Measurements from ENCODE around the gene MDP1. TPM values are rescaled to one million over a fixed set of nuclear protein-coding genes. Genes with fewer than 3 reads are reported as not detected.
A peak's percentile ranks its signal among the peaks of the same experiment; 100 is the strongest.

The MDP1 gene
- total RNA-seq, 1 donor from 2014 or later: 18.4 TPM

DNA sequence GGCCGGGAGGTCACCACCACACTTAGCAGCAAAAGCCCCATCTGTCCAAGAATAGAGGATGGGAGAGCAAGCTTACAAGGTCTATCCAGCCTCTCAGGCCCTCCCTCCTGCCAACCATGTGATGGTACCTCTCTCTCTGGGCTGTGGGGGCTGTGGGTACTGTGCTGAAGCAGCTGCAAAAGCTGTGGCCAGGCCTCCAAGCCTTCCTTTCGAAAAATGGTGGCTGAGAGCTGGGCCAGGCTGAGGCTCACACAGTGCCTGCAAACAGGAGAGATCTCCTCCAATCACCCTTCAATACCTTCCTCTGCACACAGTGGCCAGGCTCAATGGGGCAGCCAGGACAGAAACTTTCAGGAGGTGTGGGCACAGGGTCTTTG lies 28.3 kb downstream of the MDP1 start:
- no peak for DNase-seq (ENCODE audit: low spot score in 2 of 2, unreplicated experiment in 2 of 2)
- Mint-ChIP-seq H3K4me1 (peaks cover 17% of the 10 kb centered on the region), H3K4me3 (peak overlapping the region; percentile 87), H3K36me3 (peaks cover 18% of the 10 kb centered on the region), H3K9me3 (no peaks in the 10 kb centered on the region), H3K27ac (peak overlapping the region; percentile 93), H3K27me3 (ENCODE audit: low read depth) (no peaks in the 10 kb centered on the region)
- no peak for TF ChIP-seq CTCF (IDR thresholded peaks at IDR 0.05; ENCODE audit: unreplicated experiment)

GRCh38 chr14:24186831-24187538 lies 28.9 kb downstream of the MDP1 start:
- peak overlapping the region; percentile 53 for H3K4me3 Mint-ChIP-seq
- TF ChIP-seq CTCF (IDR thresholded peaks at IDR 0.05; ENCODE audit: unreplicated experiment): no peak
- H3K27ac Mint-ChIP-seq: peak overlapping the region; percentile 73
- peaks cover 17% of the 10 kb centered on the region for H3K4me1 Mint-ChIP-seq
- no peaks in the 10 kb centered on the region for H3K9me3 Mint-ChIP-seq
- no peaks in the 10 kb centered on the region for H3K27me3 Mint-ChIP-seq (ENCODE audit: low read depth)
- H3K36me3 Mint-ChIP-seq: peaks cover 13% of the 10 kb centered on the region
- no peak for DNase-seq (ENCODE audit: low spot score in 2 of 2, unreplicated experiment in 2 of 2)

DNA sequence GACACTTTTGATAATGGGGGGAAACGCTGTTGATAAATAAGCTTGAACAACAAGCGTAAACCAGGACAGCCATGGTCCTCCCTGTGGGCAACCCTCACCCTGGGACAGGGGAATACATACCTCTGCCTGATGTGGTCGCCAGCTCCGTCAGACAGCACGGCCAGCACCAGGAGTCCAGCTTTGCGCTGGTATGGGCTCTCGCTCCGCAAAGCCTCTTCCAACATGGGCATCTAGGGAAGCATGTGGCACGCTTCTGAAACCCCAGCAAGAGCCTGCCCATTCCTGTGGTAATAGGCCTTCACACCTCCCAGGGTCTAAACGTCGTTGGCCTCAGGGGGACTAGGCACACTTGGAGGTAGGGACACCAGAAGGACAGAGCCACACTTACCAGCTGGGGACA lies 30.1 kb downstream of the MDP1 start:
- Mint-ChIP-seq H3K27me3 (ENCODE audit: low read depth) (no peaks in the 10 kb centered on the region), H3K27ac (no peak overlapping the region), H3K36me3 (peaks cover 5% of the 10 kb centered on the region), H3K4me1 (peaks cover 17% of the 10 kb centered on the region), H3K9me3 (no peaks in the 10 kb centered on the region), H3K4me3 (no peak overlapping the region)
- TF ChIP-seq CTCF (IDR thresholded peaks at IDR 0.05; ENCODE audit: unreplicated experiment): no peak
- no peak for DNase-seq (ENCODE audit: low spot score in 2 of 2, unreplicated experiment in 2 of 2)

GRCh38 chr14:24185026-24185425 lies 30.8 kb downstream of the MDP1 start:
- Mint-ChIP-seq H3K27me3 (ENCODE audit: low read depth) (no peaks in the 10 kb centered on the region), H3K4me1 (peaks cover 17% of the 10 kb centered on the region), H3K36me3 (peaks cover 6% of the 10 kb centered on the region), H3K4me3 (no peak overlapping the region), H3K27ac (no peak overlapping the region), H3K9me3 (no peaks in the 10 kb centered on the region)
- DNase-seq (ENCODE audit: low spot score in 2 of 2, unreplicated experiment in 2 of 2): no peak
- TF ChIP-seq CTCF (IDR thresholded peaks at IDR 0.05; ENCODE audit: unreplicated experiment): no peak

DNA sequence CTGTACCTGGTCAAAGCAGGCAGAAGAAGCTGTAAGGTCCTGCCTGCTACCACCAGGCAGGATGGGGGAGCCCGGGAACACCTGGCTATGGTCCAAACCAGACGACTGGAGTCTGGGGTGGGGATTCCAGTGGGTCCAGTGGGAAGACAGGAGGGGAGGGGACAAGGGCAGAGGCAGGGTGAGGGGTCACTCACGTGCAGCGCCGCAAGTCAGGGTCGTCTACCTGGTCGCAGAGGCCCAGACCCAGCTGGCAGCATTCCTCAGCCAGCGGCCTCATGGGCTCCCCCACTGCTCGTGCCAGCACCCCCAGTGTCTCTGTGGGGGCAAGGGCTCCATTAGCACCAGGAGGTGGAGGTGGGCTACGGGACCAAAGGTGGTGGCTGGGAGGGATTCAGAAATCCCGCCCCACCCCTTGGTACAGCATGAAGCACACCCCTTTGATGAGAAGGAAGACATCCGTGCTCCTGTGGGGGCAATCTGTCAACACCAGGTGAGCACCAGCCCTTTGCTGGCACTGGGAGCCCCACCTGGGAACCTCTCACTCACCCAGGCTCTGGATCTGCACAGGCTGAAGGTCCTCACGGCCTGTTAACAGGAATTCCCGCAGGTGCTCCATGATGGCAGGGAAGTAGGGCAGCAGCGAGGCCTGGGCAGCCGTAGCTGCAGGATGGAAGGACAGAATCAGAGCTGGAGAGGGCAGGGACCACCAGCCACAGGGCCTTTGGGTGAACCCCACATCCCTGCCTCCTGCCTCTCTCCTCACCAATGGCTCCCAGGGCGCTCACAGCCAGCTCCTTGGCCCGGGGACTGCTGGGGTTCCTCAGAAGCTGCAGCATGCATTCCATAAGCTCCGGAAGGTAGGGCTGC lies 31.5 kb downstream of the MDP1 start:
- TF ChIP-seq CTCF (IDR thresholded peaks at IDR 0.05; ENCODE audit: unreplicated experiment): no peak
- H3K27me3 Mint-ChIP-seq (ENCODE audit: low read depth): no peaks in the 10 kb centered on the region
- peaks cover 19% of the 10 kb centered on the region for H3K4me1 Mint-ChIP-seq
- no peak for DNase-seq (ENCODE audit: low spot score in 2 of 2, unreplicated experiment in 2 of 2)
- H3K36me3 Mint-ChIP-seq: peaks cover 10% of the 10 kb centered on the region
- no peak overlapping the region for H3K27ac Mint-ChIP-seq
- no peaks in the 10 kb centered on the region for H3K9me3 Mint-ChIP-seq
- H3K4me3 Mint-ChIP-seq: no peak overlapping the region
